Medulla oblongata (tissue), 1 donor: ENCODE data around the gene NFIC.
"Not testable (repeated sequence)": the region's sequence is repeated elsewhere in the genome, so short reads cannot be mapped to it uniquely, and the experiment has no call there.

ENCODE experiments used
- DNase-seq: peaks from one replicate; pipeline ENCODE4 v3.0.0-alpha.2; 2015; ENCODE audit errors: extremely low spot score

NFIC gene

DNA sequence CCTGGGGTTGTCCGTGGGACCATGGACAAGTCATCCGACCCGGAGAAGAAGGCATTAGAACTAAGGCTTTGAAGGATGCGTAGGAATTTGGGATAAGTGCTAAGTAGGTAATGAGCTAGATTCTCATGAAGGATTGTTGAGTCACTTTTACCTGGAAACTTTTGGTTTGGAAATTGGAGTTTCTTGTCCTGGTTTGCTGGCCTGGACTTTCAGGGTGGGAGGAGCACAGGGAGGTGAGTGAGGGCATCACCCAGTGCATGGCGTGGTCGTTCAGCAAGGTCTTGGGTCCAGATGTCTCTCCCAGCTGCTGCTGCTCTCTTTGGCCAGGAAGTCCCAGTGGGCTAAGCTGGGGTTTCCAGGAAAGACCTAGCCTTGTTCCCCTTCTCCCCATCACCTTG lies 7.6 kb downstream of the NFIC start:
- DNase-seq: no peak

DNA sequence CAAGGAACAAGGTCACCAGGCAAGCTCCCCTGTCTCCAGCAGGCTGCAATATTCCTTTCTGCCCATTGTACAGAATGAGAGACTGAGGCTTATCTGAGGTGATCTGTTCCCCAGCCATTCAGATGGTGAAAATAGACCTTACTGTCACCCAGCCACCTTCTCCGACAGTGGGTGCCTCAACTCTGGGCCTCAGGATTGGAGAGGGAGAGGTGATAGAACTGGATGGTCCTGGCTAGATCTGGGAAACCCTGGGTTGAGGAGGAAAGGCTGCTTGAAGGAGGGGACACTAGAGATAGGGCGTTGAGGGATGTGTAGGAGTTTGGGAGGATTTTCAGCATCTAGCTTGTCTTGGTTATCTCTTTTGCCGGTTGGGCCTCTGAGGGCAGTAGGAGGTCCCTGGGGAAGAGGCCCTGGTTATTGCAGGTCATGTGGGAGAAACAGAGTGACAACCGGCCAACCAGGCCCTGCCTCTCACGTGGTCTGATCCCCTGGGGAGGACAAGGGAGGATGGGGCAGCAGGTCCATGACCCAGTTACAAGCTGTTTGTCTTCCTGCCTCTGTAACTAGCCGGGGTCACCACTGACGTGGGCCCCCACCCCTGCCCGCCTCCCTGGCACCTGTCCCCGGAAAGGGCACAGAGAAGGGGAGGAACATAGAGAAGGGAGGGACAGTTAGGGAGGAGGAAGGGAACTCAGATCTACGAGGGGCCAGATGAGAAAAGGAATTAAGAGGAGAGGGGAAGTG lies 8.2 kb downstream of the NFIC start:
- DNase-seq: no peak

DNA sequence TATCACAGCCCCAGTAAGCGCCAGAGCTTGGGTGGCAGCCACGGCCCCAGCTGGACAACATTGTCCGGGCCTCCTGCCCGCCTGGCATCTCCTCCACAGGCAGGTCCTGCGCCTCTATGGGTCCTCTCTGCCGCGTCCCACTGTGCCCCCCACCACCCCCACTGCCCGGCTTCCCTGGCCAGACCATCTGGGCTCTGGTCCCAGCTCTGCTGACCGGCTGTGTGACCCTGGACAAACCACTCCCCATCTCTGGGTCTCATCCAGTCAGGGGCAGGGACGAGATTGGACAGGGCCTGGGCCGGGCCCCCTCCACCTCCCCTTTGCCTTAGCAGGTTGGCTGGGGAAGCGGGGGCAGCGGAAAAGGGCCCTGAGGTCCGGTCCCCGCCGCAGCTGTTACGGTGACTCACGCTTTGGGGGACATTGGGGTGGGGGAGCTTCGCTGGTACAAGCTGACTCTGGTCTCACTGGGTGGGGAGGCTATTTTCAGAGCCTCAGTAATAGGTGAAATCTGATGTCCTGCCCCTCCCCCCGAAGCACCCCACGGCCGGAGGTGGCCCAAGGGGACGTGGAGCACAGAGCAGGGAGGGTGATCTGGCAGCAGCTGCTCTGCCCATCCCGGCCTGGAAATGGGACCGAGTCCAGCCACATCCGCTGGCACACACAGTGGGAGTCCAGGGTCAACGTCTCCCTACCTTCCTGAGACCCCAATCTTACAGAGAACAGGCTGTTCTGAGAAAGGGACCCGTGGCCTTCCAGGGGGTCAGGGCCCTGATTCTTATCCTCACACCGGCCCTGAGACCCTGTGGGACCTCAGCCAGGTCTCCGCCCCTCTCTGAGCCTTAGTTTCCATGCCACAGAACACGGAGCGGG lies 9.1 kb downstream of the NFIC start:
- peak; percentile 82 for DNase-seq

DNA sequence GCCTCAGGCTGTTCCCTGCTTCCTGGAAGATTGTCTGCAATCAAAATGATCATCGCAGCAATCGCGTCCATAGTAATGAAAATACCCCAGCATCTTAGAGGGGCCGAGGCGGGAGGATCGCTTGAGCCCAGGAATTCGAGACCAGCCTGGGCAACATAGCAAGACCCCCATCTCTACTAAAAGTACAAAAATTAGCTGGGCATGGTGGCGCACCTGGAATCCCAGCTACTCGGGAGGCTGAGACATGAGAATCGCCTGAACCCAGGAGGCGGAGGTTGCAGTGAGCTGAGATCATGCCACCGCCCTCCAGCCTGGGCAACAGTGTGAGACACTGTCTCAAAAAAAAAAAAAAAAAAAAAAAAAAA lies 9.7 kb downstream of the NFIC start:
- DNase-seq: not testable (repeated sequence)

DNA sequence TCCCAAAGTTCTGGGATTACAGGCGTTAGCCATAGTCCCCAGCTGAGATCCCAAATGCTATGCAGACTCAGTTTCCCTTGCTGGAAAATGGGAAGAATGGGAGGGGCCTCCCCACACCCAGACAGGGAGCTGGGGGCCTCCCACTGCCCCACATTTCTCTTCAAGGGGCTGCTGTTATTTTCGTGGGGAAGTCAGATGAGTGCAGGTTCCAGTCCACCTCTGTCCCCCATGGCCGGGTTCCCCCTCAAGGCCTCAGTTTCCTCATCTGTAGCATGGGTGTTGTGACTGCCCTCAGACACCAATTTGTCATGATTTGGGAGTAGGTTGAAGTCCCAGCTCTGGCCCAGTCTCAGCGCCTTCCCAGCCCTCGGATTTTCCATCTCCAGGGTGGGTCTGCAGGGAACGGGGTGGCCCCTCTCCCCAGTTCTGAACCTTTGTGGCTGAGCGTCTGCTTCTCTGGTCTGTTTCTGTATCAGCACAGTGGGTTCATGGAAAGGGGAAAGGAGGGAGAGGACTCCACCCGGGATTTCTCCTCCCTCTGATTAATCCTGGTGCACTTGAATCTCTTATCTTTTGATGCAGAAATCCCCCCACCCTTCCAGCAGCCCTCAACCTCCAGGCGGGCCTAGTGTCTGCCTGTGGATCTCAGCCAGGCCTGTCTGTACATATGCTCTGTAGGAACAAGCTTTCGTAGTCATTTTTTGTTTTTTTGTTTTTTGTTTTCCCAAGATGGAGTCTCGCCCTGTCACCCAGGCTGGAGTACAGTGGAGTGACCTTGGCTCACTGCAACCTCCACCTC lies 12.2 kb downstream of the NFIC start:
- DNase-seq: no peak

DNA sequence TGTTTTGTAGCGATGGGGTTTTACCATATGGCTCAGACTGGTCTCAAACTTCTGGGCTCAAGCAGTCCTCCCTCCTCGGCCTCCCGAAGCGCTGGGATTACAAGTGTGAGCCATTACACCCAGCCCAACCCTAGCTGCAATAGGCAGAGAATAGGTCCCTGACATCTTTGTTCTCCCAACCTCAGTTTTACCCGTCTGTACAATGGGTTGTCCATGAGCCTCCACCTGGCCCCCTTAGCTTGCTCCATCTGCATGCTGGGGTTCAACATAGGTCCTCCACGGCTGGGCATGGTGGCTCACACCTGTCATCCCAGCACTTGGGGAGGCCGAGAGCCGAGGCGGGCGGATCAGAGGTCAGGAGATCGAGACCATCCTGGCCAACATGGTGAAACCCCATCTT lies 14.4 kb downstream of the NFIC start:
- no peak for DNase-seq

DNA sequence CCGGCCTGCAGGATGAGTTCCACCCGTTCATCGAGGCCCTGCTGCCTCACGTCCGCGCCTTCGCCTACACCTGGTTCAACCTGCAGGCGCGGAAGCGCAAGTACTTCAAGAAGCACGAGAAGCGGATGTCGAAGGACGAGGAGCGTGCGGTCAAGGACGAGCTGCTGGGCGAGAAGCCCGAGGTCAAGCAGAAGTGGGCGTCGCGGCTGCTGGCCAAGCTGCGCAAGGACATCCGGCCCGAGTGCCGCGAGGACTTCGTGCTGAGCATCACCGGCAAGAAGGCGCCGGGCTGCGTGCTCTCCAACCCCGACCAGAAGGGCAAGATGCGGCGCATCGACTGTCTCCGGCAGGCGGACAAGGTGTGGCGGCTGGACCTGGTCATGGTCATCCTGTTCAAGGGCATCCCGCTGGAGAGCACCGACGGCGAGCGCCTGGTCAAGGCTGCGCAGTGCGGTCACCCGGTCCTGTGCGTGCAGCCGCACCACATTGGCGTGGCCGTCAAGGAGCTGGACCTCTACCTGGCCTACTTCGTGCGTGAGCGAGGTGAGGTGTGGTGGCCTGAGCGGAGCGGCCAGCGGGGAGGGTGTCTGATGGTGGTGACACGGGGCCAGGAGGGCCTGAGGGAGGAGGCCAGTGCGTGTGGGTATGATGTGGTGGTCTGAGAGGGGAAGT lies 15.5 kb downstream of the NFIC start:
- no peak for DNase-seq

DNA sequence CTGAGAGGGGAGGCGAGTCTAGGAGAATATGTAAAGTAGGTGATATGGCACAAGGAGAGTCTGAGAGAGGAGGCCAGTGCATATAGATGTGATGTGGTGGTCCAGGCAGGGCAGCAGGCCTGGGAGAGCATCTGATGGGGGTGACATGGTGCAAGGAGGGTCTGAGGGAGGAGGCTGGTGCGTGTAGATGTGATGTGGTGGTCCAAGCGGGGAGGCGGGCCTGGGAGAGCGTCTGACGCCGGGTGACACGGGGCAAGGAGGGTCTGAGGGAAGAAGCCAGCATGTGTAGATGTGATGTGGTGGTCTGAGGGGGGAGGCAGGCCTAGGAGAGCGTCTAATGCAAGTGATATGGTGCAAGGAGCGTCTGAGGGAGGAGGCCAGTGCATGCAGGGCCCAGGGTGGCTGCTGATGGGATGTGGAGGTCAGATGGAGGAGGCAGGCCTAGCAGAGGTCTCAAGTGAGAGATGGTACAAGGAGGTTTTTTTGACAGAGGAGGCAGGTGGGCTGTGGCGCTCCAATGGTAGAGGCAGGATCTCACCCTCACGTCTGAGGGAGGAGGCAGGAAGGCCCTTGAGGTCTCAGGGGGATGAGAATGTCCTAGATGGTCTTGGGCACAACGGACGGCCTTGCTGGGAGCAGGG lies 16.2 kb downstream of the NFIC start:
- DNase-seq: no peak

DNA sequence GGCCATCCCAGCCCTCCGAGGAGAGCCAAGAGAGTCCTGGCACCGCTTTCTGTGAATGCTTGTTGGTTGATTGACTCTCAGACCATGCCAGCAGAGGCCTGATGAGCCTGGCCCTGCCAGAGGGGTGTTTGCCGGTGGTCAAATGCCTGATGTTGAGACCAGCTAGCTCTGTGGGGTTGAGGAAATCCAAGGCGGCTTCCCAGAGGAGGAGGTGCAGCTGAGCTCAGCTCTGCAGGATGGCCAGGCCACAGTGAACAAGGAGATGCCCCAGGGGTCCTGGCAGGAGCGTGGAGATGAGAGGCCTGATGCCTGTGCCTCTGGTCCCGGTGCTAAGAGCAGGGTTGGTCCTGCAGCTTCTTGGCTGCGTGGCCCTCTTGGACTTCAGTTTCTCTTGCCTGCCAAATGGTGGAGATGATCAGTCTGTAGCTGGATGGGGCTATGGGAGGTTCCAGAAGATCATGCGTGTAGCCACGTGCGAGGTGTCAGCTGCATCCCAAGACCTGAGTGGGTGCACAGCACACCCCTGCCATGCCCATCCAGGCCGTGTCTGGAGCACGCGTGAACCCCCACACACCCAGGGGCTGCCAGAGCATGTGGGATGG lies 16.8 kb downstream of the NFIC start:
- peak; percentile 56 for DNase-seq

DNA sequence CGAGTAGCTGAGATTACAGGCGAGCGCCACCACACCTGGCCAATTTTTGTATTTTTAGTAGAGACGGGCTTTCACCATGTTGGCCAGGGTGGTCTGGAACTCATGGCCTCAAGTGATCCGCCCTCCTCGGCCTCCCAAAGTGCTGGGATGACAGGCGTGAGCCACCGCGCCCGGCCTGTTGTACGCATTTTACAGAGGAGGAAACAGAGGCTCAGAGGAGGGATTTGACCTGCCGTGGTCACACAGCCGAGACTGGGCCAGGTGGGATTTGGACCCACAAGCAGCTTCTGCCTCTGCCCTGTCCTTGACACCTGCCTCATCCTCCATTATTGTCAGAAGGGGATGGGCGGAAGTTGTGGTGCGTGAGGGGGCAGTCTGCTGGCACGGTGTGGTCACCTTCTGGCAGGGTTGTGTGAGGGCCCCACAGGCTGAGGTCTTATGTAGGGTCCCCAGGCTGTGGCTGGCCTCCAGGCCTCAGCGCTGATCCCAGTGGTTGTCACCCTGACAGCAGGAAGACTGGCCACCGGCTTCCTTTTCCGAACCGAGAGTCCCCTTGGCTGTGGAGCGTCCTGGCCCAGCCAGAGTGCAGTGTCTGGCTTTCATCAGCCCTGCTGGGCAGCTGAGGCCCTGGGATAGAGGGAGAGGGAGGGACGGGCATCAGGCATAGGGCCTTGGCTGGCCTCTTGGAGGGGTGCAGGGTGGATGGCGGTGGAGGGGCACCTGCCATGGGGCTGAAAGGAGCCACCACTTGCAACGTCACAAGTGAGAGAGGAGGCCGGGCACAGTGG lies 20.3 kb downstream of the NFIC start:
- DNase-seq: no peak

DNA sequence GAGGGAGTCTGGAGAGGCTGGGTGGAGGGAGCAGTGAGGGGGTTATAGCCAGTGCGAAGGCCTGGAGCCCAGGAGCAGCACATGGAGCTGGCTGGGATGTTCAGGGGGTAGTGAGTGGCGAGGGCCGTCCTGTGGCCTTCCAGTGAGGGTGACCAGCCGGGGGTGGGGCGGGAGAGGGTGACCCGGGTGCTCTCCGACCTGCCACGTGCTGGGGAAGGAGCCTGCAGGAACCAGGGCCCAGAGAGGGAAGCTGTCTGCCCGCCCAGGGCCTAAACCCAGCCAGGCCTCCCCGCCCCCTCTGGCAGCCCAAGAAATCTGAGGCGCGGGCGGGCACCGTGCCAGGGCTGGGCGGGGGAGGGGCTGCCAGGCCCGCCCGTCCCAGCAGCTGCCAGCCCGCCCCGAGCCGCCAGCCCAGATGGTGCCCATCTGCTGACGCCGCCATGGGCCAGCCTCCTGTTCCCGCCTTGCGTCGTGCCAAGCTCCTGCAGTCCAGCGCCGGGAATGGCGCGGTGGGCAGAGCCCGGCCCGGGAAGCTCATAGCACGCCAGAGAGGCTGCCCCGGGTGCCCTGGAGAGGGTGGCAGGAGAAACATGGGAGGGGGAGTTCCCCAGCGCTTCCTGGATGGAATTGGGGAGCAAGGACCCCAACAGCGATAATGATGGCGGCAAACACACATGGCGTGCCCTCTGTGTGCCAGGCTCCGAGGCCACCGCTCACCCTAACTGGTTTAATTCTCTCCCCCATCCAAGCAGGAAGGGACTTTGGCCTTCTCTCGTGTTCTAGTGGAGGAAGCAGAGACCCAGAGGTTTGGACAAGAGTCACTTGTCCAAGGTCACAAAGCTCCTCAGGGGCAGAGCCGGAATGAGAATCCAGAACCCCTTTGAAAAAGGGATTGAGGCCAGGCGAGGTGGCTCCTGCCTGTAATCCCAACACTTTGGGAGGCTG lies 21.5 kb downstream of the NFIC start:
- peak; percentile 94 for DNase-seq

DNA sequence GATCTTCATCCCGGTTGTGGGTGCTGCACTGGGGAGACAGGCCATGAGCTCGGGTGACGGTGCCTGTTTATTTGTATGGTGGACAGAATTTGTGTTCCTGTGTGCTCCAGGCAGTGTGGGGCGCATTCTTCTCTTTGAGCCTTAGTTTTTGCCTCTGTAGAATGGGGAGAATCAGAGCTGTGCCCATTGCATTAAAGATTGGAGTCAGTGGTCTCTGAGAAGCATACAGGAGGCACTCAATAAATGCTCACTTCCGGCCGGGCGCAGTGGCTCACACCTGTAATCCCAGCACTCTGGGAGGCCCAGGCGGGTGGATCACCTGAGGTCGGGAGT lies 23.0 kb downstream of the NFIC start:
- no peak for DNase-seq

DNA sequence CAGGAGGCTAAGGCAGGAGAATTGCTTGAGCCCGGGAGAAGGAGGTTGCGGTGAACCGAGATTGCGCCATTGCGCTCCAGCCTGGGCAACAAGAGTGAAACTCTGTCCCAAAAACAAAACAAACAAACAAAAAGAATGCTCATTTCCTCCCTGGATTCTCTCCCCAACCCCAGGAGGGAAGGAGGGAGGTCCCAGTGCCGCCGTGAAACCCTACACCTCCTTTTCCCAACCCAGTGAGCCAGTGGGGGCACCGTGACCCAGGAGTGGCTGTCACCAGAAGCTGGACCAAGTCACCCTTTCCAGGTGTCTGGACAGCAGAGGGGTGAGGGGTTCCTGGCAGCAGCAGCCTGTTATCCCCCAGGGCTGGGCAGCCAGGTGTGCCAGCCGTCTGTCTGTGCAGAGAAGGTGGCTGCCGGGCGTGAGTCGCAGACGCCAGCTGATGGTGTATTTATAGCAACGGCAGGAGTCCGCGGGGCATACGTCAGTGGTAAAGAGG lies 23.5 kb downstream of the NFIC start:
- DNase-seq: no peak

DNA sequence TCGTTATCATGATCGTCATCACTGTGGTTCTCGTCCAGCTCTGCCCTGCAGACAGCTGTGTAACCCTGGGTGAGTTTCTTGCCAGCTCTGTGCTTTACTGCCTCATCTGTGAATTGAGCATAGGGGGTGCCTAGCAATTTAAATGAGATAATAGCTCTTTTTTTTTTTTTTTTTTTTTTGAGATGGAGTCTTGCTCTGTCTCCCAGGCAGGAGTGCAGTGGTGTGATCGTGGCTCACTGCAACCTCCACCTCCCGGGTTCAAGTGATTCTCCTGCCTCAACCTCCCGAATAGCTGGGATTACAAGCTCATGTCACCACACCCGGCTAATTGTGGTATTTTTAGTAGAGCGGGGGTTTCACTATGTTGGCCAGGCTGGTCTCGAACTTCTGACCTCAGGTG lies 25.5 kb downstream of the NFIC start:
- not testable (repeated sequence) for DNase-seq

DNA sequence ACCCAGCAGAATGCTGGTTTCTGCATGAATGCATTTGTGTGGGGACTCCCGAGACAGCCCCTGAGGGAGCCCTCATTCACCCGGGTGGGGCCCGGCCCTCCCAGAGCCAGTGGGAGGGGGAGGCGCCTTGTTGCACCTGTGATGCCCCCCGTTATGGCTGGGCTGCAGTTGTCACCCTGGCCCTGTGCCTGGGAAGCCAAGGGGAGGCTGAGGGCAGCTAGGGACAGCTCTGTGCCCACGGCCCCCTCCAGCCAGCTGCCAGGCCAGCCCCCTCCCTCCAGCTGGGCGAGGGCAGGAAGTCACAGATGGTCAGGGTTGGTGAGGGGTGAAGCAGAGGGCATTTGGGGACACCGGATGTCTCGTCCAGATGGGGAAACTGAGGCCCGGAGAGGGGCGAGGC lies 26.1 kb downstream of the NFIC start:
- DNase-seq: no peak

DNA sequence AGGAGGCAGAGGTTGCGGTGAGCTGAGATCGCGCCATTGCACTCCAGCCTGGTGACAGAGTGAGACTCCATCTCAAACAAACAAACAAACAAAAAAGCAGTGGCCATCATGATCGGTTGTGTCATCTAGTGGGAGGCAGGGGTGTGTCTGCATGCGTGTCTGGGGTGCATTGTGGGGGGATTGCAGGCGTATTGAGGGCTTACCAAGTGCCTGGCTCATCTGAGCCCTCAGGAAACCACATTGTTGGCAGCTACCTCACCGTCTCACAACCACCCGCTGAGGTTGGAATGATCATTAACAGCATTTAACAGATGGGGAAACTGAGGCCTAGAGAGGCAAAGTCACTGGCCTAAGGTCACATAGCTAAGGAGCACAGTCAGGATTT lies 30.5 kb downstream of the NFIC start:
- no peak for DNase-seq

DNA sequence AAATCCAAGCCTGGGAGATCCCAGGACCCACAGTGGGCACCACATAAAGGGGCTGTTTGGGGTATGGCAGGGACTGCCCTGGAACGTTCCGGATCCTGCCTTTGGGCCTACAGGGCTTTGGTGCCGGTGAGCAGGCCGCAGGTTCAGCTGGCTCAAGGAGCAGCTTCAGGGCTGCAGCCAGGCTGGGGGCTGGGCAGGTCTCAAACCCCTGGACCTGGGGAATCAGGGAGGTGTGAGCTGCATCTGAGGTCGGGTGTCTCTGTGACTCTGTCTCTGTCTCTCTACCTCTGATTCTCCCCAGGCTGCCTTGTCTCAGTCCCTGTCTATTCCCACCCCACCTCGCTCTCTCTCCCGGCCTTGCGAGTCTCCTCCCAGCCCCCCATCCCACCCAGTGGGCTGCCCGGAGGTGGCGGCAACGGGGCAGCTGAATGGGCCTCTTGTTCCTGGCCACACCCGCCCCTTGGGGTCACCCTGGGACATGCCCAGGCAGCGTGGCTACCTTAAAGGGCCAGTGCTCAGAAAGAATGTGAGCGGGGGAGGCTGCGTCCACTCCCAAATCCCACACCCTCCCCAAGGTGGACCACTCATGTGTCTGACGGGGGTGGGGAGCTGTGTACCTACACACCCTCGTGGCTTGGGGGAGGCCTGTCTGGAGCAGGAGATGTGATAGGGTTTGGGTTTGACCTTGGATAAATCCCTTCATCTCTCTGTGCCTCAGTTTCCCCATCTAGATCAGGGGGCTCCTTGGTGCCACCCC lies 31.1 kb downstream of the NFIC start:
- peak; percentile 51 for DNase-seq
